Measurements from ENCODE around the gene DGKB.

- TF ChIP-seq POLR2A (IDR thresholded peaks at IDR 0.05) (no peak), EP300 (IDR thresholded peaks at IDR 0.05) (no peak), CTCF (IDR thresholded peaks at IDR 0.05) (no peak)
Observed at GRCh38 chr7:14682910-14683465, 219.6 kb downstream of the DGKB start.
